Suppressor macrophage (primary cell): ENCODE results near the gene IRX5.

Source experiments
- DNase-seq, 4 experiments: peaks; one replicate each; pipeline ENCODE4 v3.0.0-alpha.2; 2020 to 2022

Gene IRX5

GRCh38 chr16:54952195-54952594 is 21.5 kb downstream of the IRX5 start:
- DNase-seq: peak in 1 of 4 experiments; percentile 6

- no peak for DNase-seq
These were observed 22.8 kb downstream of the IRX5 start for GRCh38 chr16:54953461-54953860.

- no peak for DNase-seq
These were observed 23.6 kb downstream of the IRX5 start for GRCh38 chr16:54954220-54954619.

GRCh38 chr16:54955757-54956156 is 25.1 kb downstream of the IRX5 start:
- no peak for DNase-seq

- DNase-seq: peak; percentile 56 to 76 (median 68)
These were observed 26.9 kb downstream of the IRX5 start for GRCh38 chr16:54957403-54958166.

- no peak for DNase-seq
These were observed 31.4 kb downstream of the IRX5 start for GRCh38 chr16:54962045-54962444.

GRCh38 chr16:54964239-54964638 is 33.6 kb downstream of the IRX5 start:
- DNase-seq: no peak

GRCh38 chr16:54965464-54965863 is 34.8 kb downstream of the IRX5 start:
- no peak for DNase-seq

- DNase-seq: no peak
These were observed 37.3 kb downstream of the IRX5 start for GRCh38 chr16:54968011-54968410.

GRCh38 chr16:54968784-54969183 is 38.1 kb downstream of the IRX5 start:
- DNase-seq: no peak

GRCh38 chr16:54970016-54970415 is 39.4 kb downstream of the IRX5 start:
- DNase-seq: no peak

- no peak for DNase-seq
These were observed 43.7 kb downstream of the IRX5 start for GRCh38 chr16:54974367-54974766.

- DNase-seq: no peak
These were observed 46.1 kb downstream of the IRX5 start for GRCh38 chr16:54976651-54977200.

- DNase-seq: no peak
These were observed 46.5 kb downstream of the IRX5 start for GRCh38 chr16:54977211-54977610.

- DNase-seq: no peak
These were observed 50.2 kb downstream of the IRX5 start for GRCh38 chr16:54980821-54981220.
